ENCODE measurements around the gene ZNF557.
"Not testable (repeated sequence)": the region's sequence is repeated elsewhere in the genome, so short reads cannot be mapped to it uniquely, and the experiment has no call there.

Gene ZNF557

GRCh38 chr19:7063339-7063738, 6.2 kb upstream of the ZNF557 start:
- H3K4me3 ChIP-seq (replicated peaks; ENCODE audit: low read depth, low read length): no peak overlapping the region
- no peak for DNase-seq (ENCODE audit: low read depth)
- TF ChIP-seq CTCF (IDR thresholded peaks at IDR 0.05; ENCODE audit: low read length, missing control alignments): no peak

GRCh38 chr19:7063764-7064418, 5.6 kb upstream of the ZNF557 start:
- no peak for DNase-seq (ENCODE audit: low read depth)
- TF ChIP-seq CTCF (IDR thresholded peaks at IDR 0.05; ENCODE audit: low read length, missing control alignments): no peak
- no peak overlapping the region for H3K4me3 ChIP-seq (replicated peaks; ENCODE audit: low read depth, low read length)

GRCh38 chr19:7067122-7067521, 2.4 kb upstream of the ZNF557 start:
- not testable (repeated sequence) for H3K4me3 ChIP-seq (replicated peaks; ENCODE audit: low read depth, low read length)
- TF ChIP-seq CTCF (IDR thresholded peaks at IDR 0.05; ENCODE audit: low read length, missing control alignments): peak; percentile 36
- peak; percentile 42 for DNase-seq (ENCODE audit: low read depth)

- no peak overlapping the region for H3K4me3 ChIP-seq (replicated peaks; ENCODE audit: low read depth, low read length)
- no peak for TF ChIP-seq CTCF (IDR thresholded peaks at IDR 0.05; ENCODE audit: low read length, missing control alignments)
- no peak for DNase-seq (ENCODE audit: low read depth)
Observed at GRCh38 chr19:7067716-7068115, 1.8 kb upstream of the ZNF557 start.

- H3K4me3 ChIP-seq (replicated peaks; ENCODE audit: low read depth, low read length): peak overlapping the region; percentile 30
- no peak for TF ChIP-seq CTCF (IDR thresholded peaks at IDR 0.05; ENCODE audit: low read length, missing control alignments)
- DNase-seq (ENCODE audit: low read depth): no peak
Observed at GRCh38 chr19:7068599-7068998, 904 bp upstream of the ZNF557 start.

- DNase-seq (ENCODE audit: low read depth): no peak
- TF ChIP-seq CTCF (IDR thresholded peaks at IDR 0.05; ENCODE audit: low read length, missing control alignments): no peak
- peak overlapping the region; percentile 97 for H3K4me3 ChIP-seq (replicated peaks; ENCODE audit: low read depth, low read length)
Observed at GRCh38 chr19:7069904-7070226, 362 bp downstream of the ZNF557 start.

- H3K4me3 ChIP-seq (replicated peaks; ENCODE audit: low read depth, low read length): no peak overlapping the region
- TF ChIP-seq CTCF (IDR thresholded peaks at IDR 0.05; ENCODE audit: low read length, missing control alignments): no peak
- DNase-seq (ENCODE audit: low read depth): no peak
Observed at GRCh38 chr19:7072541-7072940, 3.0 kb downstream of the ZNF557 start.

All from fibroblast of pulmonary artery (primary cell).